ENCODE data around the gene SLC20A1. TPM values are rescaled to one million over a fixed set of nuclear protein-coding genes. Genes with fewer than 3 reads are reported as not detected.
A peak's percentile ranks its signal among the peaks of the same experiment; 100 is the strongest.

Gene SLC20A1
- total RNA-seq, 1 donor from 2014 or later: 63.9 TPM

GRCh38 chr2:112683550-112684414 lies 38.0 kb downstream of the SLC20A1 start:
- TF ChIP-seq CTCF (conservative IDR thresholded peaks at IDR 0.05): no peak
- H3K27me3 Mint-ChIP-seq: no peaks in the 10 kb centered on the region
- no peaks in the 10 kb centered on the region for H3K4me1 Mint-ChIP-seq (ENCODE audit: unreplicated experiment)
- H3K9me3 Mint-ChIP-seq: no peaks in the 10 kb centered on the region
- peak overlapping the region; percentile 13 for H3K27ac Mint-ChIP-seq
- H3K4me3 Mint-ChIP-seq: no peak overlapping the region
- no peak for DNase-seq (ENCODE audit: extremely low spot score, unreplicated experiment)
- H3K36me3 Mint-ChIP-seq: no peaks in the 10 kb centered on the region

- H3K4me1 Mint-ChIP-seq (ENCODE audit: unreplicated experiment): no peaks in the 10 kb centered on the region
- peak overlapping the region; percentile 13 for H3K27ac Mint-ChIP-seq
- H3K36me3 Mint-ChIP-seq: no peaks in the 10 kb centered on the region
- H3K4me3 Mint-ChIP-seq: no peak overlapping the region
- TF ChIP-seq CTCF (conservative IDR thresholded peaks at IDR 0.05): no peak
- no peak for DNase-seq (ENCODE audit: extremely low spot score, unreplicated experiment)
- no peaks in the 10 kb centered on the region for H3K27me3 Mint-ChIP-seq
- no peaks in the 10 kb centered on the region for H3K9me3 Mint-ChIP-seq
These were observed 38.7 kb downstream of the SLC20A1 start for GRCh38 chr2:112684415-112684775.

GRCh38 chr2:112685271-112685884 lies 39.6 kb downstream of the SLC20A1 start:
- Mint-ChIP-seq H3K27me3 (no peaks in the 10 kb centered on the region), H3K27ac (no peak overlapping the region), H3K9me3 (no peaks in the 10 kb centered on the region), H3K4me3 (no peak overlapping the region), H3K4me1 (ENCODE audit: unreplicated experiment) (no peaks in the 10 kb centered on the region), H3K36me3 (no peaks in the 10 kb centered on the region)
- no peak for DNase-seq (ENCODE audit: extremely low spot score, unreplicated experiment)
- peak; percentile 46 for TF ChIP-seq CTCF (conservative IDR thresholded peaks at IDR 0.05)

- Mint-ChIP-seq H3K27me3 (no peaks in the 10 kb centered on the region), H3K27ac (no peak overlapping the region), H3K36me3 (no peaks in the 10 kb centered on the region), H3K9me3 (no peaks in the 10 kb centered on the region), H3K4me1 (ENCODE audit: unreplicated experiment) (no peaks in the 10 kb centered on the region), H3K4me3 (no peak overlapping the region)
- TF ChIP-seq CTCF (conservative IDR thresholded peaks at IDR 0.05): no peak
- no peak for DNase-seq (ENCODE audit: extremely low spot score, unreplicated experiment)
These were observed 40.8 kb downstream of the SLC20A1 start for GRCh38 chr2:112686348-112687217.

GRCh38 chr2:112687522-112687921 lies 41.8 kb downstream of the SLC20A1 start:
- H3K27me3 Mint-ChIP-seq: no peaks in the 10 kb centered on the region
- H3K9me3 Mint-ChIP-seq: no peaks in the 10 kb centered on the region
- no peak overlapping the region for H3K27ac Mint-ChIP-seq
- TF ChIP-seq CTCF (conservative IDR thresholded peaks at IDR 0.05): no peak
- no peak for DNase-seq (ENCODE audit: extremely low spot score, unreplicated experiment)
- peaks cover 4% of the 10 kb centered on the region for H3K4me1 Mint-ChIP-seq (ENCODE audit: unreplicated experiment)
- no peaks in the 10 kb centered on the region for H3K36me3 Mint-ChIP-seq
- no peak overlapping the region for H3K4me3 Mint-ChIP-seq
